Measurements from ENCODE around the gene GATA3. TPM values are rescaled to one million over a fixed set of nuclear protein-coding genes. Genes with fewer than 3 reads are reported as not detected.
A peak's percentile ranks its signal among the peaks of the same experiment; 100 is the strongest.

GATA3 gene
- total and polyA plus RNA-seq, 2 experiments from 2014 or later: 0.23 TPM; not detected in 1

DNA sequence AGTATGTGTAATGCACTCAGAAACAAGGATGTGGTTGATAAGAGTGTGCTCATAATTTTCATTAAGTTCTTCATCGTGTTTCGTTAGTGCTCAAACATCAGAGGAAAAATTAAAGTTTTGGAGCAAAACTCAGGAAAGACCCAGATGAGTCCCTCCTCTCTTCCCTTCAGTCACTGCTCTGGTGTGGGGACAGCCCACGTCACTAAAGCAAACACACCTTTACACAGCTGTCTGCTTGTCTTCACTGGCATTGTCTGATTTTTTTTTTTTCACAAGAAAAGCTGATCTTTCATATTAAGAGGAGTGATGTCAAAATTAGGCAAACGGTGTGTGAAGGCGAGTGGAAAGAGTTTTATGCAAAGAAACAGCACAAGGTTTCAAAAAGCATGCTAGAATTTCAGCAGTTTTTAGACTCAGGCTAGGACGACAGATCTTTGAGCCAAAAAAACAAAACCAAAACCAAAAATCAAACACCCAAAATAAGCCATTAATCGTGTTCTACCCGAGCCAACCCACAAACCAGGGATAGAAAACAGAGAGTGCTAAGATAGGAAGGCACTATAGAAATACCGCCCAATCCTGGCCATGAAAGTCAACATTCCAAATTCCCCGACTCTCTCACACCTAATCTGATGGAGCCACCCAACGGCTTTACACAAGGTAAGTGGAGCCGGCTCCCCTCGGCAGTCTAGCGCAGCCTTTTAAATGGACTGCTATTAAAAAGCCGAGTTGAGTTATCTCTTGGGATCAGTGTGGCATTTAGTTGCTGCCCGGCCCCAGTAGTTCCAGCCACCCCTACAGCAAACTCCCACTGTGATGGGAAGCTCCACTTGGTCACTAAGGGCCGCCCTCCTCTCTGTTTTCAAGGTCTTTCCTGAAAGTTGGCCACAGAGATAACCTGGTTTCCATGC lies 27.9 kb upstream of the GATA3 start:
- Histone ChIP-seq H2AFZ (peak overlapping the region; percentile 75), H3K36me3 (ENCODE audit: insufficient read depth) (no peaks in the 10 kb centered on the region), H3K4me2 (no peak overlapping the region), H4K20me1 (replicated peaks; ENCODE audit: insufficient read depth) (no peaks in the 10 kb centered on the region), H3K4me1 (ENCODE audit: insufficient read depth) (no peaks in the 10 kb centered on the region), H3K79me2 (replicated peaks; ENCODE audit: insufficient read depth) (no peaks in the 10 kb centered on the region), H3K9me2 (ENCODE audit: insufficient read depth) (no peaks in the 10 kb centered on the region), H3K4me3 (no peak overlapping the region), H3F3A (replicated peaks; ENCODE audit: low read depth) (no peaks in the 10 kb centered on the region), H3K27me3 (ENCODE audit: insufficient read depth) (peaks cover 14% of the 10 kb centered on the region), H3K27ac (ENCODE audit: low read depth) (no peak overlapping the region)
- peaks cover 2% of the 10 kb centered on the region; the same call in 1 of the 3 replicates for H3K4me1 Mint-ChIP-seq
- no peaks in the 10 kb centered on the region for H3K9me3 Mint-ChIP-seq
- ATAC-seq (peak; percentile 75), DNase-seq (ENCODE audit: low spot score) (peak; percentile 56)
- H3K4me3 Mint-ChIP-seq: no peak overlapping the region
- TF ChIP-seq CTCF (conservative IDR thresholded peaks at IDR 0.05; ENCODE audit: low read depth in 2 of 2): no peak
- TF ChIP-seq, protein P1, sequence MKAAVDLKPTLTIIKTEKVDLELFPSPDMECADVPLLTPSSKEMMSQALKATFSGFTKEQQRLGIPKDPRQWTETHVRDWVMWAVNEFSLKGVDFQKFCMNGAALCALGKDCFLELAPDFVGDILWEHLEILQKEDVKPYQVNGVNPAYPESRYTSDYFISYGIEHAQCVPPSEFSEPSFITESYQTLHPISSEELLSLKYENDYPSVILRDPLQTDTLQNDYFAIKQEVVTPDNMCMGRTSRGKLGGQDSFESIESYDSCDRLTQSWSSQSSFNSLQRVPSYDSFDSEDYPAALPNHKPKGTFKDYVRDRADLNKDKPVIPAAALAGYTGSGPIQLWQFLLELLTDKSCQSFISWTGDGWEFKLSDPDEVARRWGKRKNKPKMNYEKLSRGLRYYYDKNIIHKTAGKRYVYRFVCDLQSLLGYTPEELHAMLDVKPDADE (IDR thresholded peaks at IDR 0.05): no peak
- no peak for TF ChIP-seq ZNF331 (CRISPR knock-in tag; IDR thresholded peaks at IDR 0.05; ENCODE audit: low read depth)
- no peak for TF ChIP-seq CREB1 (CRISPR knock-in tag; IDR thresholded peaks at IDR 0.05; ENCODE audit: low read depth)
- TF ChIP-seq EZH2phosphoT487 (IDR thresholded peaks at IDR 0.05; ENCODE audit: unreplicated experiment): no peak
- TF ChIP-seq ZNF114 (CRISPR knock-in tag; IDR thresholded peaks at IDR 0.05): no peak
- no peak for TF ChIP-seq STAT1 (IDR thresholded peaks at IDR 0.05; ENCODE audit: unreplicated experiment)
- TF ChIP-seq JUNB (IDR thresholded peaks at IDR 0.05; ENCODE audit: unreplicated experiment): no peak
- TF ChIP-seq NANOG (IDR thresholded peaks at IDR 0.05; ENCODE audit: borderline replicate concordance): no peak
- TF ChIP-seq ZNF462 (CRISPR knock-in tag; IDR thresholded peaks at IDR 0.05): no peak
- no peak for TF ChIP-seq POLR2AphosphoS5 (IDR thresholded peaks at IDR 0.05; ENCODE audit: low read depth)
- TF ChIP-seq, protein P2, sequence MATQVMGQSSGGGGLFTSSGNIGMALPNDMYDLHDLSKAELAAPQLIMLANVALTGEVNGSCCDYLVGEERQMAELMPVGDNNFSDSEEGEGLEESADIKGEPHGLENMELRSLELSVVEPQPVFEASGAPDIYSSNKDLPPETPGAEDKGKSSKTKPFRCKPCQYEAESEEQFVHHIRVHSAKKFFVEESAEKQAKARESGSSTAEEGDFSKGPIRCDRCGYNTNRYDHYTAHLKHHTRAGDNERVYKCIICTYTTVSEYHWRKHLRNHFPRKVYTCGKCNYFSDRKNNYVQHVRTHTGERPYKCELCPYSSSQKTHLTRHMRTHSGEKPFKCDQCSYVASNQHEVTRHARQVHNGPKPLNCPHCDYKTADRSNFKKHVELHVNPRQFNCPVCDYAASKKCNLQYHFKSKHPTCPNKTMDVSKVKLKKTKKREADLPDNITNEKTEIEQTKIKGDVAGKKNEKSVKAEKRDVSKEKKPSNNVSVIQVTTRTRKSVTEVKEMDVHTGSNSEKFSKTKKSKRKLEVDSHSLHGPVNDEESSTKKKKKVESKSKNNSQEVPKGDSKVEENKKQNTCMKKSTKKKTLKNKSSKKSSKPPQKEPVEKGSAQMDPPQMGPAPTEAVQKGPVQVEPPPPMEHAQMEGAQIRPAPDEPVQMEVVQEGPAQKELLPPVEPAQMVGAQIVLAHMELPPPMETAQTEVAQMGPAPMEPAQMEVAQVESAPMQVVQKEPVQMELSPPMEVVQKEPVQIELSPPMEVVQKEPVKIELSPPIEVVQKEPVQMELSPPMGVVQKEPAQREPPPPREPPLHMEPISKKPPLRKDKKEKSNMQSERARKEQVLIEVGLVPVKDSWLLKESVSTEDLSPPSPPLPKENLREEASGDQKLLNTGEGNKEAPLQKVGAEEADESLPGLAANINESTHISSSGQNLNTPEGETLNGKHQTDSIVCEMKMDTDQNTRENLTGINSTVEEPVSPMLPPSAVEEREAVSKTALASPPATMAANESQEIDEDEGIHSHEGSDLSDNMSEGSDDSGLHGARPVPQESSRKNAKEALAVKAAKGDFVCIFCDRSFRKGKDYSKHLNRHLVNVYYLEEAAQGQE (IDR thresholded peaks at IDR 0.05; ENCODE audit: unreplicated experiment): no peak
- no peak for TF ChIP-seq EZH2 (IDR thresholded peaks at IDR 0.05; ENCODE audit: low read depth, unreplicated experiment)
- H3K27me3 Mint-ChIP-seq (ENCODE audit: insufficient read depth, low read depth, poor library complexity): peaks cover 5% of the 10 kb centered on the region
- H3K36me3 Mint-ChIP-seq (ENCODE audit: low read depth): no peaks in the 10 kb centered on the region
- H3K27ac Mint-ChIP-seq: no peak overlapping the region

Measured in GM23338 (cell line).